GM10847 (cell line): Measurements from ENCODE around the gene SETMAR.

ENCODE experiments used
- POLR2A ChIP-seq: IDR thresholded peaks from 2 replicates; pipeline ENCODE4 v1.6.1; 2011; ENCODE audit not compliant: insufficient read length; ENCODE audit errors: extremely low read depth

SETMAR gene

GRCh38 chr3:4335840-4336562, 32.8 kb downstream of the SETMAR start:
- no peak for TF ChIP-seq POLR2A

- no peak for TF ChIP-seq POLR2A
These were observed 33.8 kb downstream of the SETMAR start for GRCh38 chr3:4336850-4337546.

GRCh38 chr3:4338751-4339150, 35.6 kb downstream of the SETMAR start:
- no peak for TF ChIP-seq POLR2A

- TF ChIP-seq POLR2A: no peak
These were observed 36.9 kb downstream of the SETMAR start for GRCh38 chr3:4340077-4340410.

DNA sequence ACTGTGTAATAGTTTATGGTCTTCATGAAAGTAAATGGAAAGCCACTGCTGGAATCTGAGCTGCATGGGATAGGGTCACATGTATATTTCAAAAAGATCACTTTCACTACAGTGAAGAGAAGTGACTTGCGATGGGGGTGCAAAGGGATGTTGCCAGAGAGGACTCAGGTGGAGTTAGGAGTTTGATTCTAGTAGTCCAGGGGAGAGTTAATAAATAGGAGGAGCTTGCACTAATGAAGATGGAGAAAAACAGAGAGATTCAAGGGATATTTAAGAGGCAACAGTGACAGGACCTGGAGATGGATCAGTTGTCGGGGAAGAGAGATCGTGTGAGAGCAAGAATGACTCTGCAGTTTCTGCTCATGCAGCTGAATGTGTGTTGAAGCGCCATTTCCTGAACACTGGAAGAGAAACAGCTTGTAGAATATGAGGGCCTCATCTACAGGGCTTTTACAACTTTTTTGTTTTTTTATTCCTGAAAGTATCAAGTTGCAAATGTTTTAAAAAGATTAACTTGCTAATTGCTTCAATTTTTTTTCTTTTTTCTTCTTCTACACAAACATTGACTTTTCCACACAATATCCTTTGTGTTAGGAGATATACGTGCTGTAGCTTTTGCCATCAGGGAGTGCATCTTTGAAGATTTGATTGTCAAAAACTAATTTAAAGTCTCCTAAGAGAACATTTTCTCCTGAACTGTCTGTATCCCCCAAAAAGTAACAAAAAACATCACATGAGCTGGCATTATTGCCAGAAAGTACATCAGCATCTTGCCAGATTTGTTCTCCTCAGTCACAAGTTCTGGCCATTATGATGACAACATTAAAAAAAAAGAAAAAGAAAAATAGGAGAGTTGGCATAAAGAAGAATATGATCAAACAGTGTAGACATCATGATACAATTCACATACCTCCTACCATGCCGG, 37.5 kb downstream of the SETMAR start:
- no peak for TF ChIP-seq POLR2A

GRCh38 chr3:4341336-4341675, 38.1 kb downstream of the SETMAR start:
- no peak for TF ChIP-seq POLR2A

GRCh38 chr3:4343258-4343657, 40.1 kb downstream of the SETMAR start:
- TF ChIP-seq POLR2A: no peak

DNA sequence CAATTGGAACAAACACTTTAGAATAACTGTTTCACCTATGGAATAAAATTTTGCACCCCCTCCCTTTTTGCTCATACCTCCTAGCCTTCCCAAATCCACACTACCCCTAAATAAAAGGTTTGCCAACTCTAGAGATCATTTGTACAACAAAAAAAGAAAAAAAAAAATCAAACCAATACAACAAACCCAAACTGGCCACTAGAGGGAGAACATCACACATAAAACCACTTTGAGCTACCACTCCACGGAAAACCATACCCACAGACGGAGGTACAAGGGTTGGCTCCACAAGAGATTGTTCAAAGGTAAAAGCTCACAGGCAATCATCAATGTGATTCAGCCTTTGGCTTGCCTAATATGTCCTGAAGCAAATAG, 47.6 kb downstream of the SETMAR start:
- TF ChIP-seq POLR2A: no peak

DNA sequence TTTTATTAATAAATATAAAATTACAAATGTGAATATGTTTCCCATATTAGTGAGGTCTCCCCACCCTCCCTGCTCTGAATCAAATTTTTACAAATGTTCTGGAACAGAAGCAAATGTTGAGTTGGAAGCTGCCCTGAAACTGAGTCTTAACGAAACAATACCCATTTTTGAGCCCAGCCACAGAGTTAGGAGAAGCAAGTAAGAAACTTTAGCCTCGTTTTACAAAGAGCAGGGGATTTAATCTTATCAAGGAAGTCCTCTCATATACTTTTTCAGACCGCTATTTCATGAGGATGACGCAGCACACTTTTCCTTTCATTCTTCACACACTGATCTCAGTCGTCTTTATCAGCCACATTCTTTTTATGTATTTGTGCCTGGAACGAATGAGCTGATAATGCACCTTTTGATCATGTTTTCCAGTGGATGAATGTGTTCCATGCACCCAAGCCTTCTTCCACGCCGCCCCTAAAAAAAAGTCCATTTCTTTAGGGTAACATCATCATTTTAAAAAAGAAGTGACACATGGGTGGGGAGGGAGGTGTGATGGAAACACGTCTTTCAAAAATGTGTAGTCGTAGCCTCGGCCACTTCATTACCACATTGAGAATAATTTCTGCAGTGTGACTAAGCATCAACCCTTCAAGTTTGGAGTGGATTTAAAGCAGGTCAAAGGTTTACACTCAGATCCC, 48.1 kb downstream of the SETMAR start:
- TF ChIP-seq POLR2A: no peak

DNA sequence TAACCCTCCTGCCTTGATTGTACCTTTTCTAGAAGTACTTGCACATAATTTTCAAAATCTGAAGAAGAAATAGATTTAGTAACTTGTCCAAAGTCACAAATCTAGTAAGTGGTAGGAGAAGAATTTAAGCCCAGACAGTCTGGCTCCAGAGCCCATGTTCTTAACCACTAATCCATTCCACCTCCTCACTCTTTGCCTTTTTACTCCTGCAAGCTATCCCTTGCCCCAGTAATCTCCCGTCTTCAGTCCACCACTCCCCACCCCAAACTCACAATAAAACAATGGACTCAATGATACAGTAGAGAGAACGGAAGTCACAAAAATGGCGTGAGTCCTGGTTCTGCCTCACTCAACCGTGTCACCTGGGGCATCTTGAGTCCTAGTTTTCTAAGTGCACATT, 48.7 kb downstream of the SETMAR start:
- TF ChIP-seq POLR2A: no peak

- no peak for TF ChIP-seq POLR2A
These were observed 52.4 kb downstream of the SETMAR start for GRCh38 chr3:4355401-4356219.

DNA sequence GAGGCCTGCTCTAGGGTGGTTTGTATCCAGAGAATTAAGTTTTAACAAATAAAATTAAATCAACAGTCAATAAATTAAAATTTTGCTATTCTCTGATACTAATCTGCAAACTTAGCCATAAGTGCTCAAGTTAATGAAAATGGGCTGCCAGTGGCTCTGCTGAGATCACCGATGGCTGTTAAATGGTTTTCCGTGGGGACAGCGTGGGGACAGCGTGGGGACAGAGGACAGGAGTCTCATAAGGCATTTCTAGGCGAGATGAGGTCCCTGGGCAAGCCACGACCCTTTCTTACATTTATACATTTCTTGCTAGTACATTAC, 53.0 kb downstream of the SETMAR start:
- no peak for TF ChIP-seq POLR2A

DNA sequence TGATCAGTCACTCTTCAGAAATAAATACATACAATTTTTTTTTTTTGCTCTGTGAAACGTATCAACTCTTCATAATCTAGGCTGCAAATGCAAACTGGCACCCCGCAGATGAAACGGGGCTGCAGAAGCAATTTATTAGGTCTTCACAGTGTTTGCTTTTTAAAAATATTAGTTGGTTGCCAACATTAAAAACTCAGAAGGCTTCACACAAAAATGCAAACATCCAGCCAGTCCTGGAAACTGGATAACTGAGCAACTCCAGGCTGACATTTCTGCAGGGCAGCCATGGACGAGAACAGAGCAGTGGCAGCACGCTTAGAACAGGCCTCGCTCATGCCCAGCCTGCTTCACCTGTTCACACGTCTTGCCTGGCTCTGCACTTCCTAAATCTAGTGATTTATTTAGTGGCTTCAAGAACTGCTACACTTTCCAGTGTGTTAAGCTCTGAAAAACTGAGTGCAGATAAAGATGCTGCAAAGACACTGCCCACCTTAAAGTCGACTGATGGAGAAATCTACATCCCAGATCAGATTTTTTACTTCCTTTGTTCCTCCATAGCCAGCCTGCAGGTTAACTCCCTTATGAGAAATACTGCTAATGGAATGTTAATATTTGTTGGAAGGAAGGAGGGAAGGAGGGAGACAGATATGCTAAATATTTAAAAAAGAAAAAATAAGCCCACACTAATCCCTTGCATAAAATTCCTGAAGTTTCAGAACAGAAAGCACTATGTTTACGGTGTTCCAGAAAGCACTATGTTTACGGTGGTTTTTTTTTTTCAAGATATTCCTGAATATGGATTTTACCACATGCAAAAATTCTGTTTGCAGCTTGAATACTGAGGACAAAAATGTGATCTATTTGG, 53.6 kb downstream of the SETMAR start:
- no peak for TF ChIP-seq POLR2A

DNA sequence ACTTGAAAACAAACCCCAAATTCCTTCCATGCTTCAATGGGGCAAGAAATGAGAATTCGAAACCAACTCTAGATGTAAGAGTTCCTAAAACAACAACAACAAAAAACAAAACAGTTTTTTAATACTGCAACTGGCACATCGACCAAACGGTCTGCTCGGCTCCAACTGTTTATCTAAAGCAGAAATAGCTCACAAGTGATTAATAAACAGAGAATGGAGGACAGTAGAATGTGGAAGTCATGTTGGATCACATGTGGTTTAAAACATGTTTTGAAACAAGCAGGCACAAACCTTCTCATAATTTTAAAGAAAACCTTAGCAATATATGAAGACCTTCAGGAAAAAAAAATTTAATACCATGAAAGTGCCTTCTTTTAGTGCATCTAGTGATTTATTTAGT, 55.1 kb downstream of the SETMAR start:
- TF ChIP-seq POLR2A: no peak
